NCI-H1436 (cell line): ENCODE data around the gene PRAMEF11.
"Not testable (repeated sequence)": the region's sequence is repeated elsewhere in the genome, so short reads cannot be mapped to it uniquely, and the experiment has no call there.

Source experiments
- DNase-seq: peaks from one replicate; lab custom pipeline; 2025; lab: John Stamatoyannopoulos, UW

PRAMEF11 gene

GRCh38 chr1:12831310-12831709, at the start of gene PRAMEF11:
TSS of gene PRAMEF11 (minus strand) at chr1:12831410. CDS start at chr1:12828789, 2,621 bp downstream.
- not testable (repeated sequence) for DNase-seq

DNA sequence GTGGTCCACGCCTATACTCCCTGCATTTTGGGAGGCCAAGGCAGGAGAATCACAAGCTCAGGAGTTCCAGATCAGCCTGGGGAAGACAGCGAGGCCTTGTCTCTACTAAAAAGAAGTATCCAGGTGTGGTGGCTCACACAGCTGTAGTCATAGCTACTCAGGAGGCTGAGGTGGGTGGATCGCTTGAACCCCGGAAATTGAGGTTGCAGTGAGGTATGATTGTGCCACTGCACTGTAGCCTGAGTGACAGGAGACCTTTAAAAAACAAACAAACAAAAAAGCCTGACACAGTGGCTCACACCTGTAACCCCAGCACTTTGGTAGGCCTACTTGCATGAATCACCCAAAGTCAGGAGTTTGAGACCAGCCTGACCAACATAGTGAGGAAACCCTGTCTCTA, 47.2 kb upstream of the PRAMEF11 start:
- not testable (repeated sequence) for DNase-seq

- not testable (repeated sequence) for DNase-seq
Observed at GRCh38 chr1:12863131-12863880, 32.1 kb upstream of the PRAMEF11 start.

DNA sequence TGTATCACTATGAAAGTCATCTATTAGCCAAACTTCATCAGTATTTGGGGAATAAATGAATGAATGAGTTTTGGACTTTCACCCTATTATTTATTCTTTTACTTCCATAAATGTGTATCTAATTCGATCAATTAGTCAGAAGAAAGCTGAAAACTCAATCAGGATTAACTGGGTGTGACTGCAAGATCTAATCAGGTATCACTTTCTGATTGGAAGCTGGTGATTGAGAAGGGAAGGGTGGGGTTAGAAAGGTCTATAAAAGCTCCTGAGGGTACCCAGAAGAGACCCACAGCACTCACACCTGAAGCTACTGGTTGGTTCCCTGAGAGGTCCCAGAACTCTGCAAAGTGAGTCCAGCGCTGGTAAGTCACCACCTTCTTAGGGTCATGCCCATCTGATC, 25.6 kb upstream of the PRAMEF11 start, which contains the start of gene PRAMEF2:
Gene PRAMEF2, plus strand, starts transcription at position 301 of the 400 bp plus-strand sequence. CDS start 1,924 bp downstream, outside the sequence.
- not testable (repeated sequence) for DNase-seq

- DNase-seq = no peak
Observed at GRCh38 chr1:12851779-12852178, 20.6 kb upstream of the PRAMEF11 start.

GRCh38 chr1:12848620-12849019, 17.4 kb upstream of the PRAMEF11 start, which contains the start of gene HNRNPCL1:
TSS of gene HNRNPCL1 (minus strand) at chr1:12848720. CDS start at chr1:12848289, 431 bp downstream.
- DNase-seq = not testable (repeated sequence)

DNA sequence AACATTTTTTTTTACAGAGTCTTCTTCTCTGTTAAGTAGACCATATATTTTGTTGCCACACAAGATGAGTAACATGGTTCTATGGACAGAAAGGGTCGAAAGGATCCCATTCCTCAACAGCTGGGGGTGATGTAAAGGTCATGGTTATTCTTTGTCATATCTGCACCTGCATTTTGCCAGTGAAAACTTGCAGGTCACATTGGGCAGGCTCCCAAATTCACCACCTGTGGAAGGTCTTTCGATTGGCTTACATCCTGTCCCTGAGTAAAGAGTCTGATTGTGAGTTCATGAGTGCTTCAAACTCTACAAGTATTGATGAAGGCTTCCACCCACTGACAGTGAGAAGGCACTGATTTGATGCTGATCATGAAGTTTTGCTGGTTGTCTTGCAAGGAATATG, 2.0 kb upstream of the PRAMEF11 start:
- DNase-seq = not testable (repeated sequence)

- not testable (repeated sequence) for DNase-seq
Observed at GRCh38 chr1:12819061-12819460, 12.1 kb downstream of the PRAMEF11 start.

- no peak for DNase-seq
Observed at GRCh38 chr1:12811409-12811784, 19.8 kb downstream of the PRAMEF11 start.

GRCh38 chr1:12810691-12811408, 20.4 kb downstream of the PRAMEF11 start:
- DNase-seq = no peak

- no peak for DNase-seq
Observed at GRCh38 chr1:12809933-12810332, 21.3 kb downstream of the PRAMEF11 start.

DNA sequence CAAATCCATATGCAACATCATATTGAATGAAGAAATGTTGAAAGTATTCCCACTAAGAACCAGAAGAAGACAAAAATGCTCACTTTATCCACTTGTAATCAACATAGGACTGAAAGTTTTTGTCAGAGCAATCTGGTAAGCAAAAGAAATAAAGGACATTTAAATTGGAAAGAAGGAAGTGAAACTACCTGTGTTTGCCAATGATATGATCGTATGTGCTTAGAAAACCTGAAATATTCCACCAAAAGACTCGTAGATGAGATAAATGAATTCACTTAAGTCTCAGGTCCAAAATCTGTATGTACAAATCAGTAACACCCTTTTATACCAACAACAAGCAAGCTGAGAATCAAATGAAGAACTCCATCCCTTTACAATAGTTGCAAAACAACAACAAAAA, 31.5 kb downstream of the PRAMEF11 start:
- no peak for DNase-seq

DNA sequence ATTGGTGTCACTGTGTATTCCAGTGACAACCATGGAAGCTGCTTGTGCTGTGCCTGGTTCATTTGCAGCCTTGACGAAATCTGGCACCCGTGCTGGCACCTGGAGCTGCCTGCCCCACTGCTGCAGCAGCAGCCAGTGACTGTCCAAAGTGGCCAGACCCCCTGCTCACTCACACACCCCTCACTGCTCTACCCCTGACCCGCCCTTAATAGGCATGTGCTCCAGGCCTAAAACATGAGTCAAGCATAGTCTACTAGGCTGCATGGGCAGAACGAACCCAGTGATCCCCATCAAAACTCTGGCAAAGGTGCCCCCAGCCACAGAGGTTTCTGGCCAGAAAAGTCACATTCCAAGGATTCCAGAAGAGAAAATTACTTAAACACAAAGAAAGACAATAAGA, 32.3 kb downstream of the PRAMEF11 start:
- no peak for DNase-seq

DNA sequence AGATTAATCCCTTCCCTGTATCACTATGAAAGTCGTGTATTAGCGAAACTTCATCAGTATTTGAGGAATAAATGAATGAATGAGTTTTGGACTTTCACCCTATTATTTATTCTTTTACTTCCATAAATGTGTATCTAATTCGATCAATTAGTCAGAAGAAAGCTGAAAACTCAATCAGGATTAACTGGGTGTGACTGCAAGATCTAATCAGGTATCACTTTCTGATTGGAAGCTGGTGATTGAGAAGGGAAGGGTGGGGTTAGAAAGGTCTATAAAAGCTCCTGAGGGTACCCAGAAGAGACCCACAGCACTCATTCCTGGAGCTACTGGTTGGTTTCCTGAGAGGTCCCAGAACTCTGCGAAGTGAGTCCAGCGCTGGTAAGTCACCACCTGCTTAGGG, 40.1 kb downstream of the PRAMEF11 start, which contains the start of gene PRAMEF1:
Gene PRAMEF1, plus strand, starts transcription at position 301 of the 400 bp plus-strand sequence. CDS start 1,831 bp downstream, outside the sequence.
- not testable (repeated sequence) for DNase-seq

GRCh38 chr1:12784729-12785128, 46.5 kb downstream of the PRAMEF11 start:
- not testable (repeated sequence) for DNase-seq

DNA sequence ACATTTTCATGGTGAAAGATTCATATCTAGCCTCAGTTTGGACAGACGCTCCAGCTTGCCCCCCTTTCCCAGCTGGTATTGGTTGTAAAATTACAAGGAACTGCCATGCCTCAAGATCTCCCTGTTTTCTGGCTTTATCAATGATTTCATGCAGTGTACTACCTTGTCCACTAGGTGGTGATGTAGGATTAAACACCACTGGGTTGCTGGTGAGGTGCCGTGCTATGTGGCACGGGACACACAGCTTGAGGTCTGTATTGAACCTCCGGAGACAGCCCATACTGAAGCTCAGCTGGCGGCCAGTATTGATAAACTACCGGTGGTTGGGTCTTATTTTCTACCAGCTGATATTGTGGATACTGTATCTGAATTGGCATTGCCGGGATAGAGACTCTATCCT, 47.4 kb downstream of the PRAMEF11 start:
- not testable (repeated sequence) for DNase-seq

GRCh38 chr1:12781488-12781887, 49.7 kb downstream of the PRAMEF11 start:
- DNase-seq = not testable (repeated sequence)

GRCh38 chr1:12778907-12779306, 52.3 kb downstream of the PRAMEF11 start:
- DNase-seq = no peak

DNA sequence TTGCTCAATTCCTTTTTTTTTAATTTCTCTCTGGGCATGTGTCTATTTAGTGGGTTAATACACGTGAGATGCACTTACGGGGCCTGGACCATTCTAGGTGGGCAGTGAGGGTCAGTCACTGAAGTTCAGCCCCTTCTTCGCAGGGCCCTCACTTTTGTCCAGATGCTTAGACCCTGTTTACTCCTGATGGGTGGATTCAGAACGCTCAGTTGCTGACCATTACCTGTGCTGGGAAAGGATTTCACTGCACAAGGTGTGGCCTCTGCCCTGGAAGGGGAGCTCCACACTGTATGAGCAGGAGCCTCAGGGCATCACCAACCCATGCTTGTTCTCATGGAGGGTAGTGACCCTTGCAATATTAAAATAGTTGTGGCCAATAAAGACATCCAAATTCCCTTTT, 53.1 kb downstream of the PRAMEF11 start:
- DNase-seq = no peak

- DNase-seq = no peak
Observed at GRCh38 chr1:12776801-12777557, 54.2 kb downstream of the PRAMEF11 start.

- DNase-seq = no peak
Observed at GRCh38 chr1:12775443-12775842, 55.8 kb downstream of the PRAMEF11 start.

- no peak for DNase-seq
Observed at GRCh38 chr1:12774801-12775345, 56.3 kb downstream of the PRAMEF11 start.
